GM12873 (cell line): ENCODE results near the gene USB1.

Experiments used
- CTCF ChIP-seq: IDR thresholded peaks from 2 replicates; pipeline ENCODE4 v1.5.1; 2012; ENCODE audit warnings: low read depth, mild to moderate bottlenecking, moderate library complexity, low read length, control low read depth; ENCODE audit not compliant: insufficient read depth; ENCODE audit errors: missing control alignments

USB1 gene

GRCh38 chr16:57995721-57996405 is 5.3 kb upstream of the USB1 start:
- TF ChIP-seq CTCF: no peak

- TF ChIP-seq CTCF: no peak
Observed at GRCh38 chr16:57996406-57997175, 4.6 kb upstream of the USB1 start.

- no peak for TF ChIP-seq CTCF
Observed at GRCh38 chr16:57997176-57997527, 4.1 kb upstream of the USB1 start.

GRCh38 chr16:57997528-57998265 is 3.5 kb upstream of the USB1 start:
- no peak for TF ChIP-seq CTCF

GRCh38 chr16:57998486-57998885 is 2.7 kb upstream of the USB1 start:
- TF ChIP-seq CTCF: no peak

- TF ChIP-seq CTCF: no peak
Observed at GRCh38 chr16:57998992-57999365, 2.2 kb upstream of the USB1 start.

- no peak for TF ChIP-seq CTCF
Observed at GRCh38 chr16:57999366-57999970, 1.7 kb upstream of the USB1 start.
